Nucleus accumbens (tissue), 56 donors: ENCODE measurements around the gene ZNF470.

Experiments used
- DNase-seq, 56 donors: peaks; one replicate each; lab custom pipeline; 2025; lab: John Stamatoyannopoulos, UW

Gene ZNF470

GRCh38 chr19:56603829-56604228 is 36.6 kb downstream of the ZNF470 start:
- peak in 31 of 56 donors; percentile 2 to 77 (median 28) for DNase-seq

DNA sequence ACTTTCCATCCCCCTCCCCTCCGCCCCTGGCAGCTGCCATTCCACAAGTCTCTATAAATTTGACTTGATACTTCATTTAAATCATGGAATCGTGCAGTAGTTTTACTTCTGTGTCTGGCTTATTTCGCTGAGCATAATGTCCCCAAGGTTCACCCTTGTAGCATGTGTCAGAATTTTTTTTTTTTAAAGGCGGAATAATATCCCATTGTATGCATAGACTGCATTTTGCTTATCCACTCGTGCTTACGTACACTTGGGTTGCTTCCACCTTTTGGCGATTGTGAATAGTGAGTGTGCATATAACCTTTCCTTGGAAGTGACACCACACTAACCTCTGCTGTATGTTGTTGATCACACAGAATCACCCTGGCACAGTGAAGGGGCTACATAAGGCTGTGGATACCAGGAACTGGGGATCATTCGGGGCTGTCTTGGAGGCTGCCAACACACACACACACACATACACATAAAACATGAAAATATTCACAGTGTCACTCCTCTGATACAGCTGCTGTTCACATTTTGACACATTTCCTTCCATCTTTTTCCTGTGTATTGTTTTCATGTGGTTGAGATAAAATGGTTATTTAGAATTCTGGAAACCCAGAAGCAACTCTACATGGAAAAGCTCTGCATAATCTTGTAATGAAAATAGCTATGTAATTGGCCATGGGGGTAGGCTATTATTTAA is 41.2 kb downstream of the ZNF470 start:
- no peak for DNase-seq

DNA sequence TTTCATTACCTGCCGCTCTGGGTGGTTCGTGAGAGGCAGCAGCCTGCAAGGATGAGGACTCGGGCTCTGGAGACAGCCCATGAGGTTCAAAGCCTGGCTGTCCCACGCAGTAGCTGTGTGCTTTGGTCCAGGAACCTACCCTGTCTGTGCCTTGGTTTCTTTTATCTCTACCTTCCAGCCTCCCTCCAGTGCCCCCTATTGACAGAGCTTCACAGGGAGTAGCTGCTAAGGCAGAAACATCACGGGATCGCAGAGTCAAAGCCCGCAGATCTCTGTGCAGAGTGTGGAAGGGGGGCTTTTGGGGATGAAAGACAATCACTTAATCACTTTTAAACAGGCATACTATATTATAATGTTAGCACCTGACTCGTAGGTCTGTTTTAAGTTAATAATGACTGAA is 44.0 kb downstream of the ZNF470 start:
- no peak for DNase-seq

GRCh38 chr19:56612737-56613136 is 45.5 kb downstream of the ZNF470 start:
- DNase-seq: no peak

GRCh38 chr19:56613639-56614038 is 46.4 kb downstream of the ZNF470 start:
- no peak for DNase-seq

GRCh38 chr19:56617531-56617930 is 50.3 kb downstream of the ZNF470 start:
- DNase-seq: no peak

DNA sequence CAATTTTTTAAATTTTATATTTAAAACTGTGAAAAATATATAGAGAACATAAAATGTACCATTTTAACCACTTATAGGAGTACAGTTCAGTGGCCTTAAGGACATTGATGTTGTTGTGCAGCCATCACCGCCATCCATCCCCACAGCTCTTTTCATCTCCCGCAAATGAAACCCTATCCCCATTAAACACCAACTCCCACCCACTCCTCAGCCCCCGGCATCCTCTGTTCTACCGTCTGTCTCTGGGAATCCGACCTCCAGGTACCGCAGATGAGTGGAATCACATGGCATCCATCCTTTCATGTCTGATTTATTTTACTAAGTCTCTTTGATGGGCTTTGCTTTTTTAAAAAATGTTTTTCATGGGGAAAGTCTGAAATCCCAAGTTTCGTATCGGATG is 51.9 kb downstream of the ZNF470 start:
- DNase-seq: no peak

GRCh38 chr19:56622374-56622773 is 55.1 kb downstream of the ZNF470 start:
- DNase-seq: no peak

- DNase-seq: no peak
Observed at GRCh38 chr19:56623006-56623405, 55.7 kb downstream of the ZNF470 start.

GRCh38 chr19:56625708-56626107 is 58.4 kb downstream of the ZNF470 start:
- no peak for DNase-seq

DNA sequence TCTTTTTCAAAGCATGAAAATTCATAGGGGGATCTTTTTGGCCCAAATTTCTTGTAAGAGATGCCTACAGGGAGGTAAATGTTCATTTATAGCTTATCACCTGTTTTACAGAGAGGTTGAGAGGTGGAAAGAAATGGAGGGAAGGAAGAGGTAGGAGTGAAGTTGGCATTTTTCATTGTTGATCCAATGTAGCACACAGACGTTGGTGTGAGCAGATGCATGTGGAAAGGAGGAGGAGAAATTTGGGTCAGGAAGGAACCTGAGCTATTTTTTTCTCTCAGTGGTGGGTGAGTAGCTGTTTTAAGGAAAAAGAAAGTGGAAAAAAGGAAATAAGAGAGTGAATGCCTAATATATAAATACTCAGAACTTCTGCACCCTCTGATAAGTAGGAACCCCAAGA is 65.8 kb downstream of the ZNF470 start:
- peak in 1 of 56 donors; percentile 12 for DNase-seq

DNA sequence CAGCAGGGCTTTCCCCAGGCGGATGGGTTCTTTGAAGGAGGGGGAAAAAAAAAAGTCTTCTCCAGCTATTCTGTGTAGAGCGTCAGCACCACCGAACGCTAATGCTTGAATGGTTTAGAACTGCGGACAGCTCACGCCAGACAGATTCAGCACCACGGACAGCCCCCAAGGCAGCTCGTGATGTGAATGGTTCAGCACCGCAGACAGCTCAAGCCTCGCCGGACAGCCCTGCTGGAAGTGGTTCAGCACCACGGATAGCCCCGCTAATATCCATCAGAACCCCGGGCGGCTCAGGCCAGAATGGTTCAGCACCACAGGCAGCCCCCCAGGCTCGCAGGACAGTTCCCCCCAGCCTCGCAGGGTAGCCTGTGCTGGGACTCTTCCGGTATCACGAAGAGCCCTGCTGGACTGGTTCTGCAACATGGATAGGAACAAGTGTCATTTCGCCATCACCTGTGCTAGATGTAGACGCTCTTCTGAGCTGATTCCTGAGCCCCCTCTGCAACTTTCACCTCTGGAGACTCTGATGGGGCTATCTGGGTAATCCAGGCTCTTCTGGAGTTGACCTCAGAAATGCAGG is 70.8 kb downstream of the ZNF470 start:
- peak in 46 of 56 donors; percentile 5 to 79 (median 44) for DNase-seq
